ENCODE measurements around the gene MYO1D. TPM values are rescaled to one million over a fixed set of nuclear protein-coding genes. Genes with fewer than 3 reads are reported as not detected.
"Not testable (repeated sequence)": the region's sequence is repeated elsewhere in the genome, so short reads cannot be mapped to it uniquely, and the experiment has no call there.

MYO1D gene
- 0.34 TPM for polyA plus RNA-seq (2012; ENCODE audit: insufficient read depth, insufficient read length, low read depth)

DNA sequence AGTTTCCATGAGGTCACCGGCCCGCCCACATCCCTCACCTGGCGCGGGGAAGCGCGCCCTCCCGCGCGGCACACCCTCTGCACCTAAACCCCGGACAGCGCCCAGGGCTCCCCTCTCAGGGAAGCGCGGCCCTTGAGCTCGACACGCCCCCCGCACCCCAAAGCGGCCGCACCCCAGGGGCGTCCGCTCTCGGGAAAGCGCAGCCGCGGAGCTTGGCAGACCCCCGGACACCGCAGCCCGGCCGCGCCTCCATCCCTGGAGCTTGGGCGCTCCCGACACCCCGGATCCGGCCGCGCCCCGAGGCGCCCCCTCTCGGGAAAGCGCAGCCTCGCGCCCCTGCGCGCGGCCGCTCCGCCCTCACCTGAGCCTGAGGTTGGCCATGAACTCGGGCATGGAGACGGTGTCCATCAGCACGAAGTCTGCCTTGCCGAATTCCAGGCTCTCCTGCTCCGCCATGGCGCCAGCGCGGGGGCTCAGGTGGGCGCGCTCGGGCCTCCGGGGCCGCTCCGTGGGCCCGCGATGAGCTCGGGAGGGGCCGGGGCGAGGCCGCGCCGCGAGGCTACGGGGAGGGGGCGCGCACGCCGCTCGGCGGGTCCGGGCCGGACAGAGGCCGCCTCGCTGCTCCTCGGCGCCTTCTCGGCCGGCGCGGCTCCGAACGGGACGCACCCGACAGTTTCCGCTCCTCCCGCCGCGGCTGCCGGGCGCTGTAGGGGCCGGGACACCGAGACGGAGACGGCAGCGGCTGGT, at the start of gene MYO1D:
TSS of gene MYO1D (minus strand) at position 708 of the 747 bp plus-strand sequence. CDS start at position 456, 252 bp downstream.
- H3K4me3 ChIP-seq (ENCODE audit: low read depth, low read length) = peak within 1 kb of the TSS; percentile 21; the same call in 1 of the 2 replicates
- H3K27me3 ChIP-seq = peaks cover 7% of the 10 kb centered on the region
- no peaks in the 10 kb centered on the region for H3K36me3 ChIP-seq
- H3K4me1 ChIP-seq = no peaks in the 10 kb centered on the region
- H3K9me3 ChIP-seq = no peaks in the 10 kb centered on the region
- TF ChIP-seq CTCF (IDR thresholded peaks at IDR 0.05; ENCODE audit: low read depth, low read length) = no peak
- peak; percentile 6 for DNase-seq

GRCh38 chr17:32926183-32926582, 49.3 kb upstream of the MYO1D start:
- no peaks in the 10 kb centered on the region for H3K4me1 ChIP-seq
- no peaks in the 10 kb centered on the region for H3K36me3 ChIP-seq
- no peaks in the 10 kb centered on the region; the same call in 1 of the 2 replicates for H3K9me3 ChIP-seq
- no peak for TF ChIP-seq CTCF (IDR thresholded peaks at IDR 0.05; ENCODE audit: low read depth, low read length)
- DNase-seq = no peak
- peaks cover 32% of the 10 kb centered on the region for H3K27me3 ChIP-seq
- H3K4me3 ChIP-seq (ENCODE audit: low read depth, low read length) = no peak overlapping the region

GRCh38 chr17:32923905-32924304, 47.0 kb upstream of the MYO1D start:
- H3K4me3 ChIP-seq (ENCODE audit: low read depth, low read length); H3K36me3 ChIP-seq; DNase-seq; H3K9me3 ChIP-seq; H3K4me1 ChIP-seq: not testable (repeated sequence)
- peaks cover 18% of the 10 kb centered on the region for H3K27me3 ChIP-seq

GRCh38 chr17:32921017-32921416, 44.1 kb upstream of the MYO1D start:
- H3K27me3 ChIP-seq = no peaks in the 10 kb centered on the region
- no peaks in the 10 kb centered on the region for H3K4me1 ChIP-seq
- no peaks in the 10 kb centered on the region for H3K36me3 ChIP-seq
- DNase-seq = no peak
- no peaks in the 10 kb centered on the region; the same call in 1 of the 2 replicates for H3K9me3 ChIP-seq
- no peak overlapping the region for H3K4me3 ChIP-seq (ENCODE audit: low read depth, low read length)
- TF ChIP-seq CTCF (IDR thresholded peaks at IDR 0.05; ENCODE audit: low read depth, low read length) = no peak

DNA sequence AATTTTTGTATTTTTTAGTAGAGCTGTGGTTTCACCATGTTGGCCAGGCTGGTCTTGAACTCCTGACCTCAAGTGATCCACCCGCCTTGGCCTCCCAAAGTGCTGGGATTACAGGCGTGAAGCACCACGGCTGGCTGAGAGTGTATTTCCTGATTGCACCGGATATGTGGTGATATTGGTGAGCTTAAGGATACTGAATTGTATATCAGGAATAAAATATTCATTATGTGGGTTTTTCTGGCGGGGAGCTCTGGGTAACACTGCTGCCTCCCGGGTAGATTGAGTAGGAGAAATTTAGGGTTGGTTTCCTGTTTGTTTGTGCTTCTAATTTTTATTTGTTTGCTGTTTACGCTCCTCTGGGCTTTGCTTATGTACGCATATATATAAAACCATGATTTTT, 43.4 kb upstream of the MYO1D start:
- no peak overlapping the region for H3K4me3 ChIP-seq (ENCODE audit: low read depth, low read length)
- H3K9me3 ChIP-seq = no peaks in the 10 kb centered on the region; the same call in 1 of the 2 replicates
- no peaks in the 10 kb centered on the region for H3K27me3 ChIP-seq
- no peaks in the 10 kb centered on the region for H3K4me1 ChIP-seq
- H3K36me3 ChIP-seq = no peaks in the 10 kb centered on the region
- no peak for DNase-seq
- TF ChIP-seq CTCF (IDR thresholded peaks at IDR 0.05; ENCODE audit: low read depth, low read length) = no peak

DNA sequence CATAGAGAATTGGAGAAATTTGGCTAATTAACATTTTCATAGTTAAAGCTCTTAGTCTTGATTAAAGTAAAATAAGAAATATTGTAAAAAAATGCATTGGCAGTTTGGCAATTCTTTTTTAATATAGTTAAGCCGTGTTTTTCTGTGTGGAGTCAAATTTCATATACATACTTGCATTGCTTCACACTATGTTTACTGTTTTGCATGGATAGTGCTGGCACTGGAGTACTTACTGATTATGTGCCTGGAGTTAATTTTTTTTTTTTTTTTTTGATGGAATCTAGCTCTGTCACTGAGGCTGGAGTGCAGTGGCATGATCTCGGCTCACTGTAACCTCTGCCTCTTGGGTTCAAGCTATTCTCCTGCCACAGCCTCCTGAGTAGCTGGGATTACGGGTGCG, 43.0 kb upstream of the MYO1D start:
- not testable (repeated sequence) for DNase-seq; H3K4me1 ChIP-seq; H3K27me3 ChIP-seq; H3K9me3 ChIP-seq; H3K4me3 ChIP-seq (ENCODE audit: low read depth, low read length); H3K36me3 ChIP-seq

DNA sequence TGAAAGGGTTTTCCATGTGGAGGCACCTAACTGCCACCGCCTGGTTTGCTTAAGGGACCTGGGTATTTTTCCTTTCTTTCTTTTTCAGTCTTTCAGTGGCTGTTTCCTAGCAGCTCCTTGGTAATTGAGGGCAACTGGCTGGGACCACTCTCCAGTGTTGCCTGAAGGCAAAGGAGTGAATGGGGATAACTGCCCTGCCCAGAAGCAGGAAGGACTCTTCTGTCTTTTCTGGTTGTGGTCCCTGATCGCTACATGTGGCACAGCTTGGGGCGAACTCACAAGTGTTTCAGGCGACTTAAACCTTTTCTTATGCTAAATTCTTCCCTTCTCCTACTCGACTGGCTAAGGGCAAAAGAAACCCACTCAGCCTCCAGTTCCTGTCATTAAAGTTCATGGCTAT, 40.9 kb upstream of the MYO1D start:
- H3K9me3 ChIP-seq = no peaks in the 10 kb centered on the region
- TF ChIP-seq CTCF (IDR thresholded peaks at IDR 0.05; ENCODE audit: low read depth, low read length) = no peak
- H3K36me3 ChIP-seq = no peaks in the 10 kb centered on the region
- no peaks in the 10 kb centered on the region for H3K4me1 ChIP-seq
- no peak for DNase-seq
- H3K4me3 ChIP-seq (ENCODE audit: low read depth, low read length) = no peak overlapping the region
- 0 out of 2 replicates have a peak, but pooled peaks cover under 1% of the 10 kb centered on the region for H3K27me3 ChIP-seq
